Measurements from ENCODE around the gene QRFP. TPM values are rescaled to one million over a fixed set of nuclear protein-coding genes. Genes with fewer than 3 reads are reported as not detected.

QRFP gene
- total RNA-seq, 1 donor from 2014 or later = not detected

GRCh38 chr9:130935648-130936271, 39.1 kb upstream of the QRFP start:
- Mint-ChIP-seq H3K4me3 (ENCODE audit: unreplicated experiment) (no peak overlapping the region), H3K9me3 (ENCODE audit: unreplicated experiment) (no peaks in the 10 kb centered on the region), H3K27me3 (ENCODE audit: unreplicated experiment) (peaks cover 18% of the 10 kb centered on the region), H3K4me1 (ENCODE audit: unreplicated experiment) (peaks cover 16% of the 10 kb centered on the region), H3K27ac (ENCODE audit: unreplicated experiment) (no peak overlapping the region), H3K36me3 (ENCODE audit: low read depth, unreplicated experiment) (peaks cover 4% of the 10 kb centered on the region)
- no peak for TF ChIP-seq CTCF (IDR thresholded peaks at IDR 0.05; ENCODE audit: unreplicated experiment)
- no peak for DNase-seq (ENCODE audit: low spot score)

- H3K36me3 Mint-ChIP-seq (ENCODE audit: low read depth, unreplicated experiment) = peaks cover 4% of the 10 kb centered on the region
These were observed 38.4 kb upstream of the QRFP start for GRCh38 chr9:130934702-130935647.

GRCh38 chr9:130934246-130934645, 37.6 kb upstream of the QRFP start:
- peaks cover 4% of the 10 kb centered on the region for H3K36me3 Mint-ChIP-seq (ENCODE audit: low read depth, unreplicated experiment)
- peaks cover 20% of the 10 kb centered on the region for H3K27me3 Mint-ChIP-seq (ENCODE audit: unreplicated experiment)
- DNase-seq (ENCODE audit: low spot score) = no peak
- no peak overlapping the region for H3K27ac Mint-ChIP-seq (ENCODE audit: unreplicated experiment)
- no peaks in the 10 kb centered on the region for H3K9me3 Mint-ChIP-seq (ENCODE audit: unreplicated experiment)
- no peak for TF ChIP-seq CTCF (IDR thresholded peaks at IDR 0.05; ENCODE audit: unreplicated experiment)
- no peak overlapping the region for H3K4me3 Mint-ChIP-seq (ENCODE audit: unreplicated experiment)
- peaks cover 16% of the 10 kb centered on the region for H3K4me1 Mint-ChIP-seq (ENCODE audit: unreplicated experiment)

More at GRCh38 chr9:130934702-130935647, 38.4 kb upstream of the QRFP start:
- DNase-seq (ENCODE audit: low spot score) = no peak
- Mint-ChIP-seq H3K27me3 (ENCODE audit: unreplicated experiment) (peaks cover 18% of the 10 kb centered on the region), H3K9me3 (ENCODE audit: unreplicated experiment) (no peaks in the 10 kb centered on the region), H3K4me3 (ENCODE audit: unreplicated experiment) (no peak overlapping the region), H3K27ac (ENCODE audit: unreplicated experiment) (no peak overlapping the region), H3K4me1 (ENCODE audit: unreplicated experiment) (peaks cover 16% of the 10 kb centered on the region)
- no peak for TF ChIP-seq CTCF (IDR thresholded peaks at IDR 0.05; ENCODE audit: unreplicated experiment)

- DNase-seq (ENCODE audit: low spot score) = no peak
- peaks cover 14% of the 10 kb centered on the region for H3K4me1 Mint-ChIP-seq (ENCODE audit: unreplicated experiment)
- peaks cover 4% of the 10 kb centered on the region for H3K36me3 Mint-ChIP-seq (ENCODE audit: low read depth, unreplicated experiment)
- no peaks in the 10 kb centered on the region for H3K9me3 Mint-ChIP-seq (ENCODE audit: unreplicated experiment)
- H3K27me3 Mint-ChIP-seq (ENCODE audit: unreplicated experiment) = peaks cover 19% of the 10 kb centered on the region
- TF ChIP-seq CTCF (IDR thresholded peaks at IDR 0.05; ENCODE audit: unreplicated experiment) = no peak
- H3K27ac Mint-ChIP-seq (ENCODE audit: unreplicated experiment) = no peak overlapping the region
- H3K4me3 Mint-ChIP-seq (ENCODE audit: unreplicated experiment) = no peak overlapping the region
These were observed 36.8 kb upstream of the QRFP start for GRCh38 chr9:130933114-130934046.

Measured in endothelial cell (in vitro differentiated cells).